Measurements from ENCODE around the gene USP3. TPM values are rescaled to one million over a fixed set of nuclear protein-coding genes. Genes with fewer than 3 reads are reported as not detected.

USP3 gene
- total RNA-seq, 1 donor from 2014 or later = 49.2 TPM

DNA sequence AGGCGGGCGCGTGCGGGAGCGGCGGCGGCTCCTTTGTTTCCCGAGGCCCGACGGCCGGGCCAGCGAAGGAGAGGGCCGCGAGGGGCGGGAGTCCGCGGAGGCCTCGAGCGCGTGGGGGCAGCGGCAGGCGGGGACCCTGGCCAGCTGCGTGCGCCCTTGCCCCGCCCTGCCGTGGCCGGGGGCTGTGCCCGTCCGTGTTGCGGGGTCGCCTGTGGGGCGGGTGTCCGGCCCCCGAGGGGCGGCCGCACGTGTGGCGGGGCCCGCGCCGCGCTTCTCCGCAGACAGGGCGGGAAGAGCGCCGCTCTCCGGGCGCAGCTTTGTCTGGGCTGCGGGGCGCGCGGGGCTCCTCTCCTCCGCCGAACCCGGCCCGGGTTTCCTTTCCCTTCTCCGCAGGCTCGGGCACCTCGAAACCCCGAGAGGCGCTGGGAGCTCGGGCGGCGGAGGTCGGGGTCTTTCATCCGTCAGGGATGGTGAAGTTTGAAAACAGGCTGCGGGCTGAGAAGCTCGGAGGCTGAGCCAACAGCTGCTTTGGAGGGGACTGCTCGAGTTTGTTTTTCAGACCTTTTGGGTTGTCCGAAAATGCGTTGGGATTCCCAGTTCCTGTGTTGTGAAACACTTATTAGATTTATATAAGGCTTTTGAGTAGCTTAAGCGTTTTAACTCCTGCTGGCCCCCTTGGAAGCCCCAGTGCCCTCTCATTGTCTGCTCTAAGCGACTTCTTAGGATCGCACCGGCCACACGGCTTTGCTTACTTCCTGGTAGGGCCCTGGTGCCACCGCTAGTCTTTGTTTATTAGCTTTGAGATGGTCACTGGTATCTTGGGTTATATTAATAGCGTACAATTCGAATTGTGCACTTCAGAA is 817 bp downstream of the USP3 start:
- Mint-ChIP-seq H3K36me3 (ENCODE audit: low read depth) (peaks cover 8% of the 10 kb centered on the region), H3K4me3 (peak overlapping the region; percentile 97), H3K27ac (peak overlapping the region; percentile 92), H3K9me3 (no peaks in the 10 kb centered on the region), H3K4me1 (peaks cover 72% of the 10 kb centered on the region), H3K27me3 (no peaks in the 10 kb centered on the region)
- DNase-seq = peak; percentile 85
- intact Hi-C loops (cut with micrococcal nuclease) = loop anchor here (1.0 to 10.0 kb wide), 9 partner anchors 18 to 1332 kb away; partner anchors contain the start of genes CIAO2A and SNX1

DNA sequence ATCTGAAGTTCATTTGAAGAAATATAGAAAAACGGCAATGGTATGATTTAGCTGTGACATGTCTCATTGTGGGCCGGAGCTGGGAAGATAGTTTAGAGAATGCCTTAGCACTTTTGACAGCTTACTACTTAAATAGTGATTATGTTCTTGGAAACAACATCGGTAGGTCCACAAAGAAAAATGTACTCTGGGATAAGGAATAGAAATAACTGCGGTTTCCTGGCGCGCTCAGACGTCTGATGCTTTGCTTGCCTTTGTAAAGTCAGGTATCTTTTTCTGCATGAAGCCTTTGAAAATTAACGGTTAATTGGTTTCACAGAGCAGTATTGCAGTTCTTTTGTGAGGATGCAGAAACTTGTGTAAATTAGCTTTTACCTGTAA is 1.4 kb downstream of the USP3 start:
- peaks cover 8% of the 10 kb centered on the region for H3K36me3 Mint-ChIP-seq (ENCODE audit: low read depth)
- peak overlapping the region; percentile 97 for H3K4me3 Mint-ChIP-seq
- peak overlapping the region; percentile 92 for H3K27ac Mint-ChIP-seq
- H3K27me3 Mint-ChIP-seq = no peaks in the 10 kb centered on the region
- H3K4me1 Mint-ChIP-seq = peaks cover 73% of the 10 kb centered on the region
- peak; percentile 62 for DNase-seq
- no peaks in the 10 kb centered on the region for H3K9me3 Mint-ChIP-seq
- intact Hi-C loops (cut with micrococcal nuclease) = loop anchor here (1.0 to 10.0 kb wide), 4 partner anchors 39 to 589 kb away; partner anchors contain the start of genes CIAO2A and SNX1

DNA sequence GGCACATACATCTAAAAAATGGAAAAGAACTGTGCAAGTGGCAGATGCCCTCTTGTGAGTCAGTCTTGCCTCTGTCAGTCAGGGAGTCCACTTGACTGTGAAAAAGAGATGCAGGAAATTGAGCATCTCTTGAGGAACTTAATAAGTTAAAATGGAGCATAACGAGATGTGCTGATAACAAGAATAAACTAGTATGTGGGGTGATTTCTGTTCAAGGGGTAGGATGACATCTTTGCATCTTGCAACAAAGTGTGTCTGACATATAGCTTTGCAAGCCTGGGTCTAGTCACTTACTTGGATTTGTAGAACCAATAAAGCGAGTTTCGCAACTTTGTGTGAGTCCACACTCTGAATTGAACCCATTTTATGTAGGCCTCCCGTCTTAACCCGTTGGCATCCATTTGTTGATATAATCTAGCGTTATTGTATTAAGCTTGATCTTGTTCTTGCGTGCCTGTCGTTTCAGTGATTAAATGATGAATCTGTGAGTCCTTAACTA is 2.2 kb downstream of the USP3 start:
- DNase-seq = peak; percentile 68
- H3K27me3 Mint-ChIP-seq = no peaks in the 10 kb centered on the region
- no peaks in the 10 kb centered on the region for H3K9me3 Mint-ChIP-seq
- peaks cover 8% of the 10 kb centered on the region for H3K36me3 Mint-ChIP-seq (ENCODE audit: low read depth)
- H3K4me3 Mint-ChIP-seq = peak overlapping the region; percentile 97
- peaks cover 70% of the 10 kb centered on the region for H3K4me1 Mint-ChIP-seq
- intact Hi-C loops (cut with micrococcal nuclease) = loop anchor here (10.0 kb wide), 1 partner anchor 588 kb away; the partner anchor contains the start of genes CIAO2A and SNX1
- peak overlapping the region; percentile 92 for H3K27ac Mint-ChIP-seq

DNA sequence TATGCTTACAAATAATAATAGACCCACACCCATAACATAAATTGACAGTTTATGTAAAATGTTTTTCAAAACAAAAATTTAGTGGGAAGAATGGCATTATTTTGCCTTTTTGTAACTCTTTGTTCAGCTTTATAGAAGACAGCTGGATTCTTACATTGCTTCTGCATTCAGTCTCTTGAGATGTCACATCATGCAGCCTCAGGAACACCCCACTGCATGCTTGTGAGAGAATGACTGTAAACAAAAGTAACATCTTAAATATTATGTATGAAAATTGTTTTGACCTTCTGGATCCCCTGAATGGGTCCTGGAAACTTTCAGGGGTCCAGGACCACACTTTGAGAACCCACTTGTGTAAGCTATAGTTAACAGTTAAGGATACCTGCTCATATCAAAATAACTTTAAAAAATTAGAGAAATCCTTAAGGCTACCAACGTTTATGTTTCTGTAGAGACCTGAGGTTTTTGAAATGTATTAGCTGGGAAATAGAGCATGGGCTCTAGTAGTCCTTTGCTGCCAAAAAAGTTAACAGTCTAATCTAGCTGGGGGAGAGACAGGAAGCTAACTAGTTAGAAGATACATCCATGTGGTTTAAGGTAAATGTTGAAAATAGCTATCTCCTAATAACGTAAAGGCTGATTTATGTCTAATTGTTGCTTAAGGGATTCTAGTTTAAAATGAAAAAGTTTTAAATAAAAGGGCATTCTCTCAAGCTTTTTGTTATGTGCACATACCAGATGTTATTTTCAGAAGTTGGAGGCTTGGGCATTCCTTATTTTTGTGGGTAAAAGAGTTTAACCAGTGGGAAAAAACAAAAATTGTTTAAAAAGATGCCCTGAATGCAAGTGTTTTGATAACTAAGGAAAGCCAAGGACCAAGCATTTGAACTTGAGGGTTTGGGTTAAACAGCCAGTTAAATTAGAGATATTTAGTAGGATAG is 3.8 kb downstream of the USP3 start:
- Mint-ChIP-seq H3K4me1 (peaks cover 67% of the 10 kb centered on the region), H3K4me3 (peak overlapping the region; percentile 38)
- intact Hi-C loops (cut with micrococcal nuclease) = loop anchor here (10.0 kb wide), 1 partner anchor 587 kb away; the partner anchor contains the start of genes CIAO2A and SNX1

DNA sequence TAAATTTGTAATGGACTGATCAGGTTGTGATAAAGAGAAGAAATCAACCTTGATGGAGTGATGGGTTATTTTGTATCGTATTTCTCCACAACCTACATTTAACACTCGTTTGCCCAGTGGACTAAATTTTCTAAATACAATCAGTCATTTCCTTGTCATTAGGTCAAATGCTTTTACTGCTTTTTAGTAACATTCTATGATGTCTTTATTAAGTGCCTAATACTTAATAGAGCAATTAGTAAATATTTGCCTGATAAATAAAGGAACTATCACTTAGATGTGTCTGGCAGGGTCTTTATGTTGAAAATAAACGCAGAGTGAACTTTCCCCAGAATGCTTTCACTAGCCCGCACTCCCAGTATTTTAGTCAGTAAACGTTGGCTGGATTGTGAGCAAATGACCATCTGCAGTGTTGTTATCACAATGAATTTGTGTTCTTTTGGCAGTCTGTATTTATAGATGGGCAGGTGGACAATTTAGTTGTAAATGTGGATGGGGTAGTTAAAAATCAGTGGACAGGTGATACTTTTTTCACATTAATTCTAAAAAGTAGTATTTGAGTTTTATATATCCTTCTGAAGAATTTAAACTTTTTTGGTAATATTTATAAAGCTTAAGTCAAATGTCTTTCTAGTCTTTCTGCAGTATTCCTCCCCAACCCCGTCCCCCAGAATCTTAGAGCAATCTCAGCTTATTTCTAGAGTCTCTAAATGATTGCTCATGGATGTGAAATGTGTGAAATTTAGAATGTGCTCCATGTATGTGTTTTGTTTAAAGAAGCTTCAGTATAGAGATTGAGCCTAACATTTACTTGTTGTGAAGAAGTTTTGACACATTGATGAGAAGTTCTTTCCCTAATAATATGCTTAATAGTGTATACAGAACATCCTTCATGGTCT is 4.9 kb downstream of the USP3 start:
- H3K36me3 Mint-ChIP-seq (ENCODE audit: low read depth) = peaks cover 8% of the 10 kb centered on the region
- no peak overlapping the region for H3K4me3 Mint-ChIP-seq
- intact Hi-C loops (cut with micrococcal nuclease) = loop anchor here (10.0 kb wide), 1 partner anchor 585 kb away; the partner anchor contains the start of genes CIAO2A and SNX1
- H3K9me3 Mint-ChIP-seq = no peaks in the 10 kb centered on the region
- DNase-seq = no peak
- H3K27me3 Mint-ChIP-seq = no peaks in the 10 kb centered on the region
- no peak overlapping the region for H3K27ac Mint-ChIP-seq
- H3K4me1 Mint-ChIP-seq = peaks cover 63% of the 10 kb centered on the region

More for the DNA sequence above, 3.8 kb downstream of the USP3 start:
- Mint-ChIP-seq H3K9me3 (no peaks in the 10 kb centered on the region), H3K27me3 (no peaks in the 10 kb centered on the region), H3K27ac (no peak overlapping the region), H3K36me3 (ENCODE audit: low read depth) (peaks cover 10% of the 10 kb centered on the region)
- DNase-seq = peak; percentile 52

DNA sequence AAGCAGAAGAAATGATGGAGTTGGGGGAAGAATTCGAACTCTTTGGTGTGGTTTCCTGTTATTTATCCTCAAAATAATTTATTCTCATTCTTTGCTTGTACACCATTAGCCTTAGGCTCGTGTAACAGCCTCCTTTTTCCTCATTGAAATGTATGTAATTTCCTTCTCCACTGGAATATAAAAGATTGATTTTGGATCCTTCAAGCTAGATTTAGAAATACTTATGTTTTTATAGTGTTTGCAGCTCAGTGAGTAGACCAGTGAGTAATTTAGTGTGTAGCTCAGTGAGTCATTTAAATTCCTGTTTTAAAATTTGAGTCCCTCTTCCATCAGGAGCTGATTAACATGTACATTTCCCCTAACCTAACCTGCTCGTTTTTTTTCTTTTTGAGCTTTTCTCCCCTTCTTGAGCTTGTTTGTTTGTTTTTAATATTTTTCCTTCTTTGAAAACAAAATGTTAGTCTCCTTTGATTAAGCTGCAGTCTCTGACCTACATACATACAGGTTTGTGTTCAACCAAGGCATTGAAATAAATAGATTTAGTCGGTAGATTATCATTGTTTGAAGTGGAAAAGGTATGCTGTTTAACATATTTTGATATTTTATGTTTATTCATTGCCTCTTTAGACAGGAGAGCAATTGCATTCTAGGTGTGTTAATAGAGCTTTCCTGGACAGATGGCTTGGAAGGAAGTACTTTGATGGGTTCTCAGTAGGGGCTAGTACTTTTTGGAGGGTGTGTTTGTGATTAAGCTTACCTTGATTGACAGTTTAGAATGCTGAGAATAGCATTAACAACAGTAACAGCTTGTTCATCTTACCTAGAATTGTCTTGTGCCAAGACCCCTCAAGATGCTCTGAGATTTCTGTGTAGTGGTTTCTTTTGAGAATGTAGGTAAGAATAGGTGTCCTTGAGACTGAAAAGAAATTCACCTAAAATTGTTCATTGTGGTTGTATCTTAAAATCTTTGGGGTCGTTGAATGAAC is 5.9 kb downstream of the USP3 start:
- peaks cover 8% of the 10 kb centered on the region for H3K36me3 Mint-ChIP-seq (ENCODE audit: low read depth)
- intact Hi-C loops (cut with micrococcal nuclease) = loop anchor here (10.0 kb wide), 1 partner anchor 585 kb away; the partner anchor contains the start of genes CIAO2A and SNX1
- no peaks in the 10 kb centered on the region for H3K27me3 Mint-ChIP-seq
- H3K9me3 Mint-ChIP-seq = no peaks in the 10 kb centered on the region
- peak; percentile 46 for DNase-seq
- H3K4me3 Mint-ChIP-seq = peak overlapping the region; percentile 47
- peaks cover 68% of the 10 kb centered on the region for H3K4me1 Mint-ChIP-seq
- H3K27ac Mint-ChIP-seq = peak overlapping the region; percentile 38

DNA sequence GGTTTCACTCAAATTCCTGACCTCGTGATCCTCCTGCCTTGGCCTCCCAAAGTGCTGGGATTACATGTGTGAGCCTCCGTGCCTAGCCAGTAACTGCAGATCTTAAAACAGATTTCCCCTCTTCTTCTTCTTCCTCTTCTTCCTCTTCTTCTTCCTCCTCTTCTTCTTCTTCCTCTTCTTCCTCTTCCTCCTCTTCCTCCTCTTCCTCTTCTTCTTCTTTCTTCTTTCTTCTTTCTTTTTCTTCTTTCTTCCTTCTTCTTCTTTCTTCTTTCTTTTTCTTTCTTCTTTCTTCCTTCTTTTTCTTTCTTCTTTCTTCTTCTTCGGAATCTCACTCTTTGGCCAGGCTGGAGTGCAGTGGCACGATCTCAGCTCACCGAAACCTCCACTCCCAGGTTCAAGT is 7.8 kb downstream of the USP3 start:
- DNase-seq = no peak
- peaks cover 2% of the 10 kb centered on the region for H3K36me3 Mint-ChIP-seq (ENCODE audit: low read depth)
- no peak overlapping the region for H3K27ac Mint-ChIP-seq
- H3K4me1 Mint-ChIP-seq = peaks cover 63% of the 10 kb centered on the region
- intact Hi-C loops (cut with micrococcal nuclease) = no loop called here
- H3K9me3 Mint-ChIP-seq = no peaks in the 10 kb centered on the region
- H3K4me3 Mint-ChIP-seq = peak overlapping the region; percentile 2
- H3K27me3 Mint-ChIP-seq = no peaks in the 10 kb centered on the region

DNA sequence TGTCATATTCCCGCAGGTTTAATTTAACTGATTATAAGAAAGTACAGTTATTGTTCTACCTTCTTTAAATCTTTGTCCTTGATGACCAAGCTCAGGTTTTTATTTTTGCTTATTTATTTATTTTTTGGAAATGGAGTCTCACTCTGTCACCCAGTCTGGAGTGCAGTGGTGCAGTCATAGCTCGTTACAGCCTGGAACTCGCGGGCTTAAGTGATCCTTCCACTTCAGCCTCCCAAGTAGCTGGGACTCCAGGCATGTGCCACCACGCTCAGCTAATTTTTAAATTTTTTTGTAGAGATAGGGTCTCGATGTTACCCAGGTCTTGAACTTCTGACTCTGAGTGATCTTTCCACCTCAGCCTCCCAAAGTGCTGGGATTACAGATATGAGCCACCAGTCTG is 8.9 kb downstream of the USP3 start:
- Mint-ChIP-seq H3K27me3 (no peaks in the 10 kb centered on the region), H3K9me3 (no peaks in the 10 kb centered on the region), H3K36me3 (ENCODE audit: low read depth) (peaks cover 2% of the 10 kb centered on the region)

DNA sequence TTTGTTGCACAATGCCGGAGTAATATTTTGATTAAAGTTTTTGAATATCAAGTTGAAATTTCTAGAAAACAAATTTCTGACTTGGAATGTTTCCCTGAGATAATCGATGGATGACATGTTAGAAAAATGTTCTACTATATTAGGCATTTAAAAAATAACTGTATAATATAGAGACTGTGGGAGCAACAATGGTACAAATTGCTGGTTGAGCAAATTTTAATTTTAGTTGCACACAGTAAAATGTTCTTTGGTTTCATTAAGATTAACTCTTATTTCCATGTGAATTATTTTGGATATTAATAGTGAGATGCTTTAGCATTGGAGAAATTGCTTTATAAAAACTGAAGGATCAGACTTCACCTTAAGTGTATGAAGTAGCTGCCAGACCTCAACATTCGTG is 9.3 kb downstream of the USP3 start:
- intact Hi-C loops (cut with micrococcal nuclease) = no loop called here
- DNase-seq = no peak
- Mint-ChIP-seq H3K27me3 (no peaks in the 10 kb centered on the region), H3K27ac (no peak overlapping the region), H3K4me3 (no peak overlapping the region), H3K9me3 (no peaks in the 10 kb centered on the region), H3K4me1 (peaks cover 59% of the 10 kb centered on the region), H3K36me3 (ENCODE audit: low read depth) (peaks cover 2% of the 10 kb centered on the region)

More for the DNA sequence above, 8.9 kb downstream of the USP3 start:
- DNase-seq = no peak
- Mint-ChIP-seq H3K27ac (no peak overlapping the region), H3K4me3 (no peak overlapping the region), H3K4me1 (peaks cover 63% of the 10 kb centered on the region)
- intact Hi-C loops (cut with micrococcal nuclease) = no loop called here

DNA sequence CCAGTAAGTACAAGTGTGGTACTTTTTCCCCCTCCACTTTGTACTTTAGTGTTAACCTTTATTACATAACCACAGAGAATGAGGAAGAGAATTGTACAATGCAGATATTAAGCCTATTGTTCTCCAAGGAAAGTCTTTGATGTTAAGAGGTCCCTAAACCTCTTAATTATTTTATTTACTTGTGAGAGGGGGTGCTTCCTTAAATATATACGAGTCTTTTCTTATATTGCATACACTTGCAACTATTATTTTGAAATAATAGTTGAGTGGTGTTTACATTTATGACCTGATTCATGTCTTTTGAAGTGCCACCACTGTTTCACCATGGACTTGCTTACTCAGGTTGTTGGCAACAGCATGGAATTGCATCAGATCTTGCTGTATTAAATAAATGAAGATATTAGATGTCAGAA is 10.1 kb downstream of the USP3 start:
- Mint-ChIP-seq H3K36me3 (ENCODE audit: low read depth) (peaks cover 2% of the 10 kb centered on the region), H3K27ac (no peak overlapping the region), H3K4me3 (no peak overlapping the region), H3K27me3 (no peaks in the 10 kb centered on the region), H3K9me3 (no peaks in the 10 kb centered on the region), H3K4me1 (peaks cover 58% of the 10 kb centered on the region)
- intact Hi-C loops (cut with micrococcal nuclease) = no loop called here
- no peak for DNase-seq

DNA sequence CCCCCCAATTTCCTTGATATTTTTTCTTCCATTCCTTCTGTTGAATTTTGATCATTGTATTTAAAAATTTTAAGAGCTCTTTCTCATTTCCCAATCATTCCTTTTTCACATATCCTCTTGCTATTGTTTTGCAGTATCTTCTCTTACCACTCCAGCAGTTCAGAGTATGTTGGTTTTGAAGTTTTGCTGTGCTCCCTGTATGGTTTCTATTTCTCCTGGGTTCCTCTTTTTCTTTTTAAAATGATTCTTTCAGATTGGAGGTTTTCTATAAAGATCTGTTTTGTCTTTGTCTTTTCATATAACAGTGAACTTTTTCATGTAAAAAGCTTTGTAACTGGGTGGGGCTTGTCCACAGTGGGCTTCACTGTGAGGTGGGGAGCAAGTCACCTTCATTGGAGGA is 12.8 kb downstream of the USP3 start:
- no peak for DNase-seq

DNA sequence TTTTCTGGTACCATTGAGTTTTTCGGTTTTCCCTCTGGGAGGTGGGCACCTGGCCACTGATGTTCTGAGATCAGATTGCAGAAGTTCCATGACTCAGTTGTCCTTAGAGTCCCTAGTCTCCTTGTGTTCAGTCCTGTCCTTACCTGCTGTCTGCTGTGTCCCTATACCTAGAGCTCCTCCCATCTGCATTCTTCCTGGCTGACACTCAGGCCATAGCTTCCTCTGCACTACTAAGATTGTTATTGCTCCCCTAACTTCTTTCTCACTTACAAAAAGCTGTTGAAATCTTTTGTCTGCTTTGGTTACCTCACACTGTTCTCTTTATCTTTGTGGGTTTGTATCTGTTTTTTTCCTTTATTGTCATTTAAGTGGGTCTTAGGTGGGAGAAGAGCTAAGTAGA is 13.2 kb downstream of the USP3 start:
- no peaks in the 10 kb centered on the region for H3K36me3 Mint-ChIP-seq (ENCODE audit: low read depth)
- intact Hi-C loops (cut with micrococcal nuclease) = no loop called here
- H3K27me3 Mint-ChIP-seq = no peaks in the 10 kb centered on the region
- no peak for DNase-seq
- H3K4me3 Mint-ChIP-seq = no peak overlapping the region
- H3K4me1 Mint-ChIP-seq = peaks cover 43% of the 10 kb centered on the region
- H3K27ac Mint-ChIP-seq = no peak overlapping the region
- H3K9me3 Mint-ChIP-seq = no peaks in the 10 kb centered on the region

More for the DNA sequence above, 12.8 kb downstream of the USP3 start:
- Mint-ChIP-seq H3K36me3 (ENCODE audit: low read depth) (no peaks in the 10 kb centered on the region), H3K27me3 (no peaks in the 10 kb centered on the region), H3K27ac (no peak overlapping the region), H3K4me1 (peaks cover 45% of the 10 kb centered on the region), H3K4me3 (no peak overlapping the region), H3K9me3 (no peaks in the 10 kb centered on the region)
- intact Hi-C loops (cut with micrococcal nuclease) = no loop called here

All from activated CD4-positive, alpha-beta T cell treated with anti-CD3 and anti-CD28 coated beads, Interleukin-2, amount 10 ng/mL, durations not matched to agents 24 days and 14 days (primary cell).